ENCODE measurements around the gene CAMSAP1.

Gene CAMSAP1

DNA sequence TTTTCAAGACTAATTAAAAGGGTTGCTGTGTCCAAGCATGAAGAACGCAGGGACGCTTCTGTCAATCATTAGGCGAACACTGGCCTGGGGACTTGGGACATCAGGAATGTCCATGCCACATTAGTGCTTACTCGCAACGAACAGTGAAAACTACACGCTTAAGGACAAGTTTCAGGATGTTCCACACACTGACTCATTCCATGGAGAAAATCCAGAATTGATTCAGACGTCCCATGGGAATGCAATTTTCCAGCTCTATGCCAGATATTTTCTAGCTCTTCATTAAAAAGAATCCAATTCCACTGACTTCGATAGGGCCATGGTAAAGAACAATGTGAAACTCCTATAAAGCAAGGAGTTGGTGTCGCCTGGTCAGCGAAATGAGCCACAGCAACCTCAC lies 98.2 kb downstream of the CAMSAP1 start:
- no peak for DNase-seq

DNA sequence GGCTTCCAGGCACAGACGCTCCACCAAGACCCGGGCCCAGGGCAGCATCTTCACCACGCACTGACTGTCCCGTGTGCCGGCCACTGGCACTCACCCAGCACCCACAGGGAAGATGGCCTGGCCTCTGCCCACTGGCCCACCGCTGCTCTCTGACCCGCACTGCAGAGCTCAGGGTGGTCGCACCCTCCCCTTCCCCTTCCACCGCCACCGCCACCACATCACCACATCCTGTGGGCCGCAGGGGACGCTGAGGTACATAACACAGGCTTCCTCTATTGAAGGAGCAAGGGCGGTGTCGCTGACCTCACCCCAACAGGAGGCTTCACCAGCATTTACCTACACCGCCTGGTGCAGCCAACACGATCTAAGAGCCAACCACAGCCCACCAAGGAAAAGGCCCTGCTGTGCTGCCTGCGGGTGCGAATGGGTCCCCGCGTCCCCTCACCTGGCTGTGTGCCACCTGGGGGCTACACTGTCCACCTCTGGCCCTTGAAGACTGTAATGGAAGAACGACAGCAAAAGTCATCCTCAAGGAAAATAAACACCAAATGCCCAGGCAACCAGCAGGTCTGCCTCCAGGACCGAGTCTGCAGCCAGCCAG lies 101.8 kb downstream of the CAMSAP1 start:
- DNase-seq, result no peak

DNA sequence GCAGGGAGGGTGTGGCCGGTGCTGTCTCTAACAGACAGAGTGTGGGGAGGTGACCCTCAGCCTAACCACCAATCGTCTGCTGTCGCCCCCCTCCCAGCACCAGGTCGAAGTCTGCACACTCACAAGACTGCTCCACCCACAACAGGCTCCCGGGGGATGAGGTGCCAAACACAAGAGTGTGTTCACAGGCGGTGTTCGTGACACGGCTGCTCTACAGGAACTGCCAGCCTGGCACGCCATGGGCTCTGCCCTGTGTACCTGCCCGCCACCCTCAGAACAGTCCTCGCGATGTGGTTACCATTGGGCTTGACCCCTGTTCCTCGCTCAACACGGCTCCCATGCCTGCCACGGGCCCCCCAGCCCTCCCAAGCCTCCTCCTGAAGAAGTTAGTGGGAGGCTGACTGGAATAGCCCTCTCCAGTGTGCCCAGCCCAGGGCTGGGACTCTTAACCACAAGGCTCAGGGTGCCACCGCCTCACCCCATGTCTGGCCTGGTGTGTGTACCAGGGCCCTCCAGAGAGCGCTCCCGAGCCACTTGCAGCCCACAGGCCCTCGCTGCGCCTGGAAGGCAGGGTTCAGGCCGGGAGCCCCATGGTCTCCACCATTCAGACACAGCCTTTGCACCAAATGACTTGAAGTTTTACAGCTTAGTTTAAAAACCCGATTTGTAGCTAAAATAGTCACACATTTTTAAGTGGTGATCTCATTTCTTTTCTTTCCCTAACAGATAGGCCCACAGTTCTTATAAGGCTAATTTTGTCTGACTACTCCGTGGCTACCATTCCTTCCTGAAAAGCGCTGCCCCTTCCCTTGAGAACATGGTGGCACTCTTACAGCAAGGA lies 102.5 kb downstream of the CAMSAP1 start:
- no peak for DNase-seq

DNA sequence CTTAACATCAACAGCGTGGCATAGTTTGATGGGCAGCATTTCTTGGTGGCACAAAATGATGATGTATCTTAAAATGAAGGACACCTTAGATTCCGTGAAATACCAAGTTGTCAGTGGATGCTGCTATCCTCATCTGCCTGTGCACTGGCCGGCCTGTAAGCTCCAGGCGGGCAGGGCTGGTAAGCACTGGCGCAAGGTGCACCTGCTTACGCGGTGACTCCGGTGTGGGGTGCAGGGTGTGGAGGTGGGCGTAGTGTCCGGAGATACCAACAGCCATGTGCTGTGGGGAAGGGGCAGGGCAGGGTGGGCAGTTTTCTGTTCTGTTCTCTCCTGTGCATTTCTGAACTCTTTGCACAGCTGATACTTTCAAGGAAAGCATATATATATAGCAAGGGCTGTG lies 103.9 kb downstream of the CAMSAP1 start:
- no peak for DNase-seq

DNA sequence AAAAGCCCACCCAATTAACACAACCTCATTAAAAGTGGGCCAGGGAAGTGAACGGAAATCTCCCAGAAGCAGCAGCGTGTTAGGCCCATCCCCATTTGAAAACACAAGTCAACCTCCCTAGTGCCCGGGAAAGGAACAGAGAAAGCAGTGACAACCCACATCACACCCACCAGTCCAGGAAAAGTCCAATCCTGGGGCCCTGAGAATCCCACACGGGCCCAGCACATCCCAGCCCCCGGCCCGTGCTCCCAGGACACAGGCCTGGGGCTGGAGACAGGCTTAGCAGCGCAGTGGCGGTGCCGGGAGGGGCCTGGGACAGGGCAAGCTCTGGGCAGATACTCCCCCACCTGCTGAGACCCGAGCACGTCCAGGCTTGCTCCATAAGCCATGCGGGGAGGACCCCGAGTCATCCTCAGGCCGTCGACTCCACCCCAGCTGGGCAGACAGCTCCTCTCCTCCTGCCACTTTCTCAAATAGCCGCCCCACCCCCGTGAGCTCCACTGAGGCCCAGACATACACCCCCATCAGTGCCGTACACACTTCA lies 104.4 kb downstream of the CAMSAP1 start:
- DNase-seq, result no peak

DNA sequence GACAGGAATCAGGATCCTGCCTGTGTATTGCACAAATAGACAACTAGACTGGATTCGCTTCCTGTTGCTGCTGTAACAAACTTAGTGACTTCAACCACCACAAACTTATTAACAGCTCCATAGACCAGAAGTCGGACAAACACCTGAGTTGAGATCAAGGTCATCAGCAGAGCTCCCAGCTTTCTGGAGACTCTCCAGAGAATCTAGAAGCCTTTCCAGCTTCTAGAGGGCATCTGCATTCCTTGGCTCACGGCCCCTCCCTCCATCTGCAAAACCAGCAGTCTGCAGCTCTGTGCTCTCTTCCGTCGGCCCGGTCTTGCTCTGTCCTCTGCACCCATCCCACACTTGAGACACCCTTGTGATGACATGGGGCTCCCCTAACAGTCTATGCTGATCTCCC lies 106.3 kb downstream of the CAMSAP1 start:
- DNase-seq, result no peak

DNA sequence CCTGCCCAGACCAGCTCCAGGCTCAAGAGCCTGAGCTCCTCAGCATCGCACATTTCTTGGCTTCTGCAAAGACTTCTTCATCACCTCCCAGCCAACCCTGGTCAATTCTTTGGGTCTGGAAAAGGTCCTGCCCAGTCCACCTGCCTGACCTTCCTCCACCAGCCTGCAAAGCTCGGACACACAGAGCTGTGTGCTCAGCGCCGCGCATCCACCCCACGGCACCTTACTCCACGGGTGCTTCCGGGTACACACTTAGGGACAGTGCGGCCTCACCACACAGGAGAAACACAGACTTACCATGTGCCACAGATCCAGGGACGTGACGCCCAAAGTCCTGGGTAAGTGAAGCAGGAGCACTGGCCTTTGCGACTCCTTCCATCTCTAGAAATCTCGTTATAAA lies 108.1 kb downstream of the CAMSAP1 start:
- DNase-seq, result no peak

DNA sequence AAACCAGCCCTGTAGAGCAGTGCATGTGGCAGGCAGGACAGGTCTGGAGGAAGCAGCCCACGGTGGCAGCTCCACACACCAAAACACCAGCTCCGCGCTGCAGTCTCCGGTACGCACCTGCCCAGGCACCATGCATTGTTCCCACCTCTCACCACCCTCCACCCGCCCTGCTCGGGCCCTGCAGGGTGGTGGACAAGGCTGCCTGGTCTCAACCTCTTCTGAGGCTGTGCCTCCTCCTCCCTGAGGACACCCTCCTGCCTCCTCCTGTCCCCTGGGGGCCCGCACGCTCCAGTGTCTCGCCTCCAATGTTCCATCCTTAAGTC lies 109.1 kb downstream of the CAMSAP1 start:
- DNase-seq, result no peak

DNA sequence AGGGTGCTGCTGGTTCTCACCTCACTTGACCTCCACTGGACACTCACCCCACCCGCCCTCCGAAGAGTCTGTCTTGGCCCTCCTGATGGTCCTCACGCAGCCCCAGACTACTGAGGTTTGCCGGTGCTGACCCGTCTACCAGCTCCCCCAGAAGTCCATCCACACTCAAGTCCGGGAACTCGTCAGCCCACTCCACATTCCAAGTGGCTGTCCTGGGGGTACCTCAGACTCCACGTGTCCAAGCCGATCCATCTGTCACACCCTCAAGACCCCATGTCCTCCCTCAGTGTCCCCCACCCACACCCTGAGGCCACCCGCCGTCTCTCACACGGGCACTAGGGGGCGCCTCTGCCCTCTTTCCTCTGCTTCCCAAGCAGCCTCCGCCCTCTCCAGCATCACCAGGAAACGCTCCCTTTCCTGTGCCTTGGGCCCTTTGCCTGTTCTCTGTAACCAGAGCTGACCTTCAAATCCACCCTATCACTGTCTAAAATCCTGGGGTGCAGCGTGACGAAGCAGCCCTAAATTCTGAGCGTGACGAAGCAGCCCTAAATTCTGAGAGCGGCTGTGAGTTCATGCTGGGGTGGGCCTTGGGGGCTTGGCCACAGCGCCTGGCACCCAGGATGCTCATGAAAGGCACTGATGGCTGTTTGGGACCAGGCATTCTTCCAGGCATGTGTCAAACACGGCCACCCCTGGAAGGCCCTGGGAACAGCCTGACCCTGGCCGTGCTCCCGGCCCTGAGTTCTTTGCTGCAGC lies 109.7 kb downstream of the CAMSAP1 start:
- no peak for DNase-seq

DNA sequence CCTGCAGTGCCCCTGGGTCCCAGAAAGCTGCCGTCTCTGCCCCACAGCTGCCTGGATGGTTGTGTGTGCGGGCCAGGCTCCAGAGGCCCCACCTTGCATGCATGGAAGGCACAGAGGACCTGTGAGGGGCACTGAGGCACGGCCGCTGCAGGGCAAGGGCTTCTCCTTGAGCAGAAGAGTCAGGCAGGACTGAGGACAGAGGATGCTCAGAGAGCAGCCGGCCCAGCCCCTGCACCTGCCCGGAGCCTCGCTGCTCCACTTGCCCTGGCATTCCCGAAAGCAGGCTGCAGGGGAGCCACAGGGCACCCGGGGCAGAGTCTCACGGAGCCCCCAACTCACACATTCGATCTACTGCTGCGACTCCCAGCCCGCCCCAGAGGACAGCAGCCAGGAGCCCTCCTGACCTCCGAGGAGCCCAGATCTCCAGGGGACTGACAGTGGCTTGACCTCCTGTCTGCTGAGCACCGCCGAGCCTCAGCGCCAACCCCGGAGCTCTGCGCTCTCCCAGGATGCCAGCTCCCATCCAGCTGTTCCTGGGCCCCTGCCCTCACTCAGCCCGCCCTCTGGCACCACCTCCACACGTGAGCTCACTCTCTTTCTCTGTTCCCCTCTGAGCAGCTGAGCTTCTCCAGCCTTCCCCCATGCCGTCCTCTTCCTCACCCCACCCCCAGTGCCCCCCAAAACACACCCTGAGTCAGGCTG lies 110.4 kb downstream of the CAMSAP1 start:
- DNase-seq, result no peak

DNA sequence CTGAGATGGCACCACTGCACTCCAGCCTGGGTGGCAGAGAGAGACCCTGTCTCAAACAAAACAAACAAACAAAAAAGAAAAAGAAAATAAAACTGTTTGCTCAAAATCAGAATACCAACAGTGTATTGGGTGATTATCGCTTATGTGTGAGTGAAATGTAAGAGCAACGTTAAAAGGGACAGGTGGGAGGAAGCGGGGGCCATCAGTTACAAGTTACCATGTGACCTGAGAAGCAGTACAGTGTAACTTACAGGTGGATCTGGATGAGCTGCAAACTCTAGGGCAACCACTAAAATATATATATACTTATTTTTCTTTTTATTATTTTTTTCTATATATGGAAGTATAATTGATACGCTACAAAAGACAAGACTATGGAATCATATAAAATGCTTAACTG lies 112.0 kb downstream of the CAMSAP1 start:
- DNase-seq, result no peak

DNA sequence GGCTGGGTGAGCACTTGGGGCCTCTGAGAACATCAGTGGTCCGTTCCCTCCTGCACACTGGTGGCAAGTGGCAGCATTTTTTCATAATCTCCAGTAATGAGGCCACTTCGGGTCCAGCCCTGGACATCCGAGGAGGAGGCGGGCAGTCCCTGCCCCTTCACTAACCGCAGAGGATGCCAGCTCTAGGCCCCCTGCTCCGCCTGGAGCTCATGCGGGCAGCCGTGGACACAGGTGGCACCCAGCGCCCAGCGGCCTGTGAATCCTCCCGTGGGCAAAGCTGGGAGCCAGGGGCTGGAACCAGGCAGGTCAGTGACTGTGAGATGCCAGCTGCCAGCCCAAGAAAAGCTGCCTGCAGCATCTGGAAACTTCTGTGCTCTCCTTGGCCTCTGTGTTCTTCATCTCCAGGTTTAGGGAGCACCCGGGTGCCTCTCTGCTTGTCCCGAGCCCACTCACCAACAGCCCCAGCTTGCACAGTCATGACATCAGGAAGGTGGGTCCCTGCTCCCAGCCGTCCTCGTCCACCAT lies 112.9 kb downstream of the CAMSAP1 start:
- no peak for DNase-seq

DNA sequence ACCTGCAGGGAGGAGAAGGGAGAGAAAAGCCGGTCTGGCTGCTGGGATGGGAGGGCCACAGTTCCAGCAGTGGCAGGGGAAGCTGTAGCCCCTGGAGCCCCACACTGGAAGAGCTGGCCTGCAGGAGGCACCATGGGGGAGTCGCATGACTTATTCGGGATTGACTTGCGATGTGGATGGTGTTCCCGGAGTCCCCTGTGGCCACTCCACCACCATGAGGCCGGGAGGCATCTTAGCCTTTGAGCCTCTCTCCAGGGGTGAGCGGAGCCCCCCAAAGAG lies 113.3 kb downstream of the CAMSAP1 start:
- DNase-seq, result no peak

DNA sequence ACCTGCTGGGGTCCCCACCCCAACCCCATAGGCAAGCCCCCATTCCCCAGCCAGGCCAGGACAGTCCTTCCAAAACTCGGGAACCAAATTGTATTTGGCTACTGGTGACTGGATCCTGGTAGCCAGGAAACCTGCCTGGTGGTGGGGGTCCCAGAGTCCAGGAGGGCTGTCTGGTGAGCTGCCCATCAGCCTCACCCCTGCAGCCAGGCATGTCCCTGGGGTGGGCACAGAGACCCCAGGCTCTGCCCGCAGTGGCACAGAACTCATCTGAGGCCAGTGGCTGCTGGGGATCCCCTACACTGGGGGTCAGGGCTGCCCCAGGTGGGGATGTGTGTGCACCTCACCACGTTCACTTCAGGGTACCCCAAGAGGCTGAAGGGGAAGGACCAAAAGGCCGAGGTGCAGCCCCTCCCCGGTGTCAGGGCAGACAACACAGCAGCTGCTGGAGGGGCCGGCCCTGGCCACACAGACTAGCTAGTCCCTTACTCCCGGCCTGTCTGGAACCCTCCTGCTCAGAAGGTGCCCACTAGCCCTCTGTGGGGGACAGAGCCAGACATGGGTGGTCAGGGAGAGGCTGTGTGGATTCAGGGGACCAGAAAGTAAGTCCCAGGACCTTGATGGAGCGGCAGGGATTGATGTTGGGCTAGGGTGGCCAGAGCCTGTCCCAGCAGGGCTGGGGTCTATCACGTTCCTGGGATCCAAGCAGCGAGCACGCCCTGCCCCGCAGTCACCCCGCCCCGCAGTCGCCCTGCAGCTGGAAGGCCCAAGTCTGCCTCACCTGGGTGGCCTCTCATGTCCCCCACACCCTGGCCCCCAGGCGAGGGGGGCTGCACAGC lies 113.9 kb downstream of the CAMSAP1 start:
- no peak for DNase-seq

DNA sequence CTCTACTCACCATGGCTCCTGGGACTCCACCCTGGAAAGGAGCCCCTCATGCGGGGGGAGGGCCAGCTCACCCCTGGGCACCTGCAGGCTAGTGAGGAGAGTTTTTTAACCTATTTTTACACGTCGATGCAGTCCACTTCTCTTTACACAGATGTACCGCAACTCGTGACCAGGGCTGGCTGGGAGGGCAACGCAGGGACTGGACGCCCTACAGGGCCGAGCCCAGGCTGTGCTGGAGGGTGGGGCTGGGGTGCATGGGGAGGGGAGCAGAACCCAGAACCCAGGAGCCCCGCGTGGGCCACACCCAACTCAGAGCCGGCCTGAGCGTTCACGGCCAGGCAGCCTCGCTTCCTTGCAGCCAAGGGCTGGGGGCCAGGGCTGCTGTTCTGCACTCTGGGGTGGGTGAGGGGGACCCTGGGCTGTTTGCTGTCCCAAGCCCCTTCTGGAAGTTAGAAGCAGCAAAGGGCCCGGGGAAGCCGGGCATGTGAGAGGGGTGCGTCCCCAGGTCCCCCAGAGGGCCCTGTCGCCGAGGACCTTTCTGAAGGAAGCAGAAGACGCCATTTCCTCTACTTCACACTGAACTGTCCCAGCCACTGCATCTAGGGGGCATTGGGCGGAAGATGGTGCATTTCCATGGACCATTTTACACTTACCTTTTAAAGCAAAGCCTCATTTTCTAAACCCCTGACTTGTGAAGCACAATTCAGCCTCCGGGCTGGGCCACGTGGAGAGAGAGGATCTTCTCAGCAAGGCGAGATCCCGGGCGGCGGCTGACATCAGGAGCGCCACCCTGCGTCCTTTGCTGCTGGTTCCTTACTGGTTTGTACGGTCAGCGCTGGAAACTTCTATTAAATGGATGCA lies 114.8 kb downstream of the CAMSAP1 start:
- no peak for DNase-seq

DNA sequence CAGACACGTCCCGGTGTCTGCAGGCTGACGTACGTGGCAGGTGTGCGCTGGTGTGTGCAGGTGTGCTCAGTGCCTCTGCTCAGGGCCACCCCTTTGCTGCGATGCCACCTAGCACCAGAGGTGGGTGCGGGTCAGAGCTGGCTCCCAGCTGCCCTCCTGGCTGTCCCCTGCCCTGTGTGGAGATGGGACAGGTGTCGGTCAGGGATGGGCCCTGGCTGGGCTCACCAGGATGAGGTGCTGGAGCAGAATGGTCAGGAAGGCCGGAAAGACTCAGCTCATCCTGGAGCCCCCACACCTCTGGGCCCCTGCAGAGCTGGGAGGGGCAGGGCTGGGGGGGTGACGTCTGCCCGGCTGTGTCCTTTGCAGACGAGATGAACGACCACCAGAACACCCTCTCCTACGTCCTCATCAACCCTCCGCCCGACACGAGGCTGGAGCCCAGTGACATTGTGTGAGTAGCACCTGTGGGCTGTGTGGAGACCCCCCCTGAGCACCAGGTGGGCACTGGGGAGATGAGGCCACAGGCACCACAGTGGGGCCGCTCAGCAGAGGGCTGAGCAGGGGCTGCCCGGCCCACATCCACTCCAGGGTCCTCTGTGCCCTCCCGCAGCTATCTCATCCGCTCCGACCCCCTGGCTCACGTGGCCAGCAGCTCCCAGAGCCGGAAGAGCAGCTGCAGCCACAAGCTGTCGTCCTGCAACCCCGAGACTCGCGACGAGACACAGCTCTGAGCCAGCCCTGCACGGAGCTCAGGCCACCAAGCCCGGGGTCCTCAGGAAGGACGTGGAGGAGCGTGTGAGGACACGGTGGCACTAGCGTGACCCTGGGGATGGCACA lies 115.7 kb downstream of the CAMSAP1 start:
- DNase-seq, result no peak

DNA sequence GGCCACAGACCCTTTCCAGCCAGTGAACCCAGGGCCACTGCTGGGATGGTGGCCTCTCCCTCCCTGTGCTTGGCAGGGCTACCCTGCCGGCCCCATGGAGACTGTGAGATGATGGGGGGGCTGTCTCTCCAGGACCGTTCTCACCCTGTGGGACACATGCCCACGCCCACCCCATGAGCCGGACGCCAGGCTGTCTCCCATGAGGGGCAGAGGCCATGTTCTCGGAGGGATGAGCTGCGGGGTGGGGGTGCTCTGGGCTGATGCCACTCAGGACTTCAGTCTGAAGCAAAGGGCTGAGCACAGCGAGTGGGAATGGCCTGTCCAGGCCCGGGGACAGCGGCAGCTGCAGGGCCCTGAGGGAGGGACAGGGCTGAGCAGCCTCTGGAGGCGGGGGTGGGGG lies 116.5 kb downstream of the CAMSAP1 start:
- DNase-seq, result no peak

DNA sequence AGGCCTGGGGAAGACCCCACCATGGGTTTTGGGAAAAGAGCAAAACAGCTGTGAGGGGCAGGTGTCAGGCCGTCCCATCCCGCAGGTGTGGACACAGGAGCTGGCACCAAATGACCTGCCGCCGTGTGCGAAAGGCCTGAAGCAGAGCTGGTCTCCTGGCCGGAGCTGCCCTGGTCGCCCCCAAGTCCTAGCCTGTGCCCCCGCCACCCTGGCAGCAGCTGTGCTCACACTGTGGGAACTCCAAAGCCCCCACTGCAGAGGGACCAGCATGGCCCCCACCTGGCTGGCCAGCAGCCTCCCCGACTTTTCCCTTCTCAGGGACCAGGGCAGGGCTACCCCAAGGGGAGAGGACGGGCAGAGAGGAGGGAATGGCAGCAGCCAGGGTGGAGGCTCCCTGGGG lies 117.0 kb downstream of the CAMSAP1 start:
- DNase-seq, result no peak

DNA sequence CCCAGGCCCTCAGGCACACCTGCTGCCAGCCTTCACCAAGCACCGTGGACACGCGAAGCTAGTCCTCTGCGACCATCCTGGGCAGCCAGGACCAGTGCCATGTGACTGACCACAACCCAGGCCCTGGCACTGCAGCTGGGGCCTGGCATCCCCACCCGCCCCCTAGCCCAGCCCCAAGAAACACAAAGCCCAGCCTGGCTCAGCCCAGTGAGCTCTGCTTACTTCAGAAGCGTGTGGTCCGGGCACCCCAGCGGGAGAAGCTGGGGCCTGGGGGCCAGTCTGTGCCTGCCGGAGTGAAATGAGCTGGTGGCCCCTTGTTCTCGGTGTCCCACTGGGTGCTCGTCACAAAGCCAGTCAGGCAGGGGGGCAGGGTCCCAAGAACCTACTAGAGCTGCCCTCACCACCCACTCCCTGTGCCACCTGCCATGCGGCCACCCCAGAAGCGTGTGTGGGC lies 117.5 kb downstream of the CAMSAP1 start:
- DNase-seq, result no peak

DNA sequence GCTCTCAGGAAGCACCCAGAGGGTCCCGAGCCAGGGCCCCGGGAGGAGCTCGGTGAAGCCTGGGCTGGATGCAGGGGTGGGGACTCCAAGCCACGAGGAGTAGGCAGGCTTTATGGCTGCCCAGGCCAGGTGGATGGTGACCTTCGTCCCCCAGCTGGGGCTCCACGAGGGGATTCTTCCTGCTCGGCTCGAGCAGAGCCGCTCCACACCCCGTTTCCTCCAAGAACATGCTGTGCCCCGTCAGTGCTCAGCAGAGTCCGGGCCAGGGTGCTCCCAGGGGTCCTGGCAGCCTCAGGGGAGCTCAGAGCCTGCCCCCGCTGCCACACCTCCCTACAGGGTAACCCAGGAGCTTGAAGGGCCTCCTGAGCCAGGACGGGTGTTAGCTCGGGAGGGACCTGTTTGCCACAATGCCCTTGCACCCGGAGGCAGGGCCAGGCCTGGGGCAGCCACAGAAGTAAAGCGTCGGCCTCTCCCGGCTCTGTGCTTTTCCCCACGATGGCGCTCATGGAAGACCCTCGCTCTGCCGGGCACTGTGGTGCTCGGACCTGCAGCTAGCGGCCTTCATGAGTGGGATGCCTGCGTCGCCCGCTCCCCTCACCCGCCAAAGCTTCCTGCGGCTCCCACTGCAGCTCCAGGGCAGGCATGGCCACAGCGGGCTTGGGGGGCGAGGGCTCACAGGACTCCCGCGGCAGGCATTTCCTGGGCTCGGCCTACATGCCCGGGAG lies 118.6 kb downstream of the CAMSAP1 start:
- DNase-seq, result no peak

All from SHP77 treated with DMSO at 0.1 percent for 48 hours (cell line).